K562 (cell line): ENCODE results near the gene CRB2. TPM values are rescaled to one million over a fixed set of nuclear protein-coding genes. Genes with fewer than 3 reads are reported as not detected.

ENCODE experiments used
- CTCF ChIP-seq, 3 experiments: IDR thresholded peaks in 2 of 3; conservative IDR thresholded peaks in 1 of 3; 2 replicates each; pipeline ENCODE4 v1.5.1; 2011 to 2012; ENCODE audit warnings: low read length in 3 of 3, mild to moderate bottlenecking in 3 of 3, control low read depth in 2 of 3, improper control_type of control experiment in 1 of 3, inconsistent platforms in 1 of 3, low read depth in 1 of 3, mixed read lengths in 1 of 3, moderate library complexity in 1 of 3; ENCODE audit not compliant: insufficient read depth in 2 of 3
- FOXM1 ChIP-seq, 2 experiments: fragments of 450-650 bp in 1 of 2; sonication (generic) in 1 of 2; formaldehyde crosslinking in 1 of 2; IDR thresholded peaks; 2 replicates each; pipeline versions ENCODE4 v1.6.1 to v1.9.0; 2017 to 2022; ENCODE audit warnings: low read depth in 2 of 2, mild to moderate bottlenecking in 2 of 2, missing genetic modification reagents in 1 of 2, moderate library complexity in 1 of 2
- GABPA ChIP-seq: fragments of 200-800 bp; sonication (Bioruptor generic); conservative IDR thresholded peaks from 2 replicates; pipeline ENCODE4 v1.6.1; 2016; ENCODE audit warnings: low read depth, missing genetic modification characterization, missing compliant biosample characterization
- GTF2A2 ChIP-seq: IDR thresholded peaks from 2 replicates; pipeline ENCODE4 v1.6.1; 2016; ENCODE audit warnings: mild to moderate bottlenecking, missing genetic modification characterization, missing compliant biosample characterization
- HCFC1 ChIP-seq: IDR thresholded peaks from 2 replicates; pipeline ENCODE4 v1.6.1; 2012; ENCODE audit warnings: low read depth, low read length, improper control_type of control experiment
- MBD1 ChIP-seq: fragments of 250-450 bp; sonication (Bioruptor Pico); IDR thresholded peaks from 2 replicates; pipeline ENCODE4 v1.8.0; 2022; ENCODE audit warnings: inconsistent platforms
- MYNN ChIP-seq, 2 experiments: sonication (generic); formaldehyde crosslinking in 1 of 2; IDR thresholded peaks; 2 replicates each; pipeline versions ENCODE4 v1.5.0 to v1.6.1; 2016 to 2020; ENCODE audit warnings: antibody characterized with exemption in 1 of 2, missing genetic modification reagents in 1 of 2
- NCOA2 ChIP-seq, 2 experiments: fragments of 450-650 bp; IDR thresholded peaks; 2 replicates each; pipeline ENCODE4 v1.6.1; 2018; ENCODE audit warnings: mild to moderate bottlenecking in 2 of 2, moderate library complexity in 1 of 2; ENCODE audit not compliant: partially characterized antibody in 2 of 2
- NCOA4 ChIP-seq: fragments of 450-650 bp; IDR thresholded peaks from 2 replicates; pipeline ENCODE4 v1.6.1; 2018; ENCODE audit warnings: mild to moderate bottlenecking; ENCODE audit not compliant: partially characterized antibody
- NR4A1 ChIP-seq, 2 experiments: fragments of 250-450 bp in 1 of 2; fragments of 450-650 bp in 1 of 2; sonication (Bioruptor Pico) in 1 of 2; IDR thresholded peaks; 2 replicates each; pipeline versions ENCODE4 v1.4.0 to v1.6.1; 2016 to 2020; ENCODE audit warnings: mild to moderate bottlenecking in 2 of 2, missing compliant biosample characterization in 1 of 2, missing genetic modification characterization in 1 of 2, moderate library complexity in 1 of 2
- NRF1 ChIP-seq, 2 experiments: fragments of 450-650 bp; IDR thresholded peaks in 1 of 2; conservative IDR thresholded peaks in 1 of 2; 2 replicates each; pipeline ENCODE4 v1.6.1; 2014; ENCODE audit warnings: mild to moderate bottlenecking in 2 of 2
- PATZ1 ChIP-seq: fragments of 250-450 bp; sonication (Bioruptor Pico); IDR thresholded peaks from 2 replicates; pipeline ENCODE4 v1.5.0; 2020; ENCODE audit warnings: mild to moderate bottlenecking, borderline replicate concordance
- SLC30A9 ChIP-seq: fragments of 250-450 bp; sonication (Bioruptor Pico); IDR thresholded peaks from 2 replicates; pipeline ENCODE4 v1.8.0; 2022; ENCODE audit warnings: mild to moderate bottlenecking, moderate library complexity
- SMC3 ChIP-seq: conservative IDR thresholded peaks from 2 replicates; pipeline ENCODE4 v1.6.1; 2011; ENCODE audit warnings: low read depth, low read length, improper control_type of control experiment; ENCODE audit not compliant: insufficient read depth
- SREBF1 ChIP-seq: fragments of 150-350 bp; IDR thresholded peaks from 2 replicates; pipeline ENCODE4 v1.6.1; 2014; ENCODE audit warnings: antibody characterized with exemption, low read depth, low read length, borderline replicate concordance
- TFAM ChIP-seq: fragments of 250-450 bp; sonication (Bioruptor Pico); conservative IDR thresholded peaks from 2 replicates; pipeline ENCODE4 v1.5.0; 2021; ENCODE audit warnings: mild to moderate bottlenecking, moderate library complexity
- ZC3H8 ChIP-seq: fragments of 450-650 bp; IDR thresholded peaks from 2 replicates; pipeline ENCODE4 v1.6.1; 2017
- ZFX ChIP-seq: sonication (generic); formaldehyde crosslinking; IDR thresholded peaks from 2 replicates; pipeline ENCODE4 v1.8.0; 2022; ENCODE audit warnings: mild to moderate bottlenecking, missing genetic modification reagents, moderate library complexity
- ZNF23 ChIP-seq: fragments of 250-450 bp; sonication (Bioruptor Pico); IDR thresholded peaks from 2 replicates; pipeline ENCODE4 v1.4.0; 2020; ENCODE audit warnings: mild to moderate bottlenecking
- ZNF324 ChIP-seq: fragments of 250-450 bp; sonication (Bioruptor Pico); IDR thresholded peaks from 2 replicates; pipeline ENCODE4 v1.4.0; 2020; ENCODE audit warnings: mild to moderate bottlenecking
- ZNF551 ChIP-seq: fragments of 250-450 bp; sonication (Bioruptor Pico); IDR thresholded peaks from 2 replicates; pipeline ENCODE4 v1.5.0; 2021; ENCODE audit warnings: mild to moderate bottlenecking, moderate library complexity
- ZNF561 ChIP-seq: fragments of 450-650 bp; formaldehyde crosslinking; conservative IDR thresholded peaks from 2 replicates; pipeline ENCODE4 v1.4.0; 2020; ENCODE audit warnings: mild to moderate bottlenecking, moderate library complexity
- ZNF764 ChIP-seq: fragments of 250-450 bp; sonication (Bioruptor Pico); IDR thresholded peaks from 2 replicates; pipeline ENCODE4 v1.4.0; 2020; ENCODE audit warnings: low read depth, mild to moderate bottlenecking, moderate library complexity
- polyA plus RNA-seq, 8 experiments: library from polyadenylated mRNA; depleted of rRNA in 4 of 8; stranded (reverse) in 5 of 8; unstranded in 3 of 8; fragments of >200 nt; fragmentation: Nextera tagmentation in 2 of 8; fragmentation: Illumina TruSeq in 1 of 8; extraction: Ambion mirVana in 2 of 8; extraction: Trizol in 1 of 8; gene quantifications; 2 replicates each; pipeline versions ENCODE4 v1.2.1 to v1.2.3, GENCODE V29; 2011 to 2014; ENCODE audit warnings: inconsistent platforms in 1 of 8, missing spikeins in 1 of 8
- total RNA-seq, 7 experiments: library from RNA; depleted of rRNA in 6 of 7; stranded (reverse); fragments of >200 nt in 6 of 7; fragmentation: Illumina TruSeq in 2 of 7; extraction: Trizol in 2 of 7; gene quantifications; 2 replicates each; pipeline versions ENCODE4 v1.2.1 to v1.2.3, GENCODE V29; 2011 to 2021; ENCODE audit warnings: low replicate concordance in 1 of 7

CRB2 gene
- total and polyA plus RNA-seq, 9 of the 15 experiments (the other 6 are each of a cell fraction or from before 2014, with no cell fraction given) = 0.13 to 1.2 (median 0.25) TPM; not detected in 2

GRCh38 chr9:123343443-123344191 lies 12.4 kb upstream of the CRB2 start (continued):
- TF ChIP-seq SMC3 = no peak
- TF ChIP-seq GABPA (tag) = 0 out of 2 replicates have a peak, but pooled peaks have one; percentile 10
- TF ChIP-seq SLC30A9 (CRISPR knock-in tag) = no peak
- no peak for TF ChIP-seq NCOA2 (IDR thresholded peaks at IDR 0.05; ENCODE audit: partially characterized antibody in 2 of 2)
- no peak for TF ChIP-seq GTF2A2 (tag)
- TF ChIP-seq ZNF561 (CRISPR knock-in tag) = no peak
- no peak for TF ChIP-seq SREBF1
- no peak for TF ChIP-seq NCOA4
- TF ChIP-seq NRF1 (conservative IDR thresholded peaks at IDR 0.05 in 1 of 2, IDR thresholded peaks at IDR 0.05 in 1 of 2) = peak; percentile 75 to 78
- TF ChIP-seq FOXM1 (IDR thresholded peaks at IDR 0.05; ENCODE audit: low read depth) = no peak
- TF ChIP-seq FOXM1 (CRISPR knock-in tag; IDR thresholded peaks at IDR 0.05; ENCODE audit: low read depth) = no peak
- no peak for TF ChIP-seq ZNF23 (CRISPR knock-in tag)
- TF ChIP-seq NR4A1 (CRISPR knock-in tag; IDR thresholded peaks at IDR 0.05) = no peak
- no peak for TF ChIP-seq NR4A1 (tag; IDR thresholded peaks at IDR 0.05)
- TF ChIP-seq MYNN (IDR thresholded peaks at IDR 0.05) = no peak
- no peak for TF ChIP-seq MYNN (CRISPR knock-in tag; IDR thresholded peaks at IDR 0.05)
- no peak for TF ChIP-seq TFAM (CRISPR knock-in tag)
- TF ChIP-seq CTCF (IDR thresholded peaks at IDR 0.05 in 2 of 3, conservative IDR thresholded peaks at IDR 0.05 in 1 of 3; ENCODE audit: insufficient read depth in 2 of 3, low read depth in 1 of 3, low read length in 3 of 3) = no peak
- TF ChIP-seq HCFC1 = no peak
- TF ChIP-seq MBD1 (CRISPR knock-in tag) = no peak
- TF ChIP-seq ZFX = no peak
- no peak for TF ChIP-seq PATZ1 (CRISPR knock-in tag)
- TF ChIP-seq ZC3H8 = no peak
- no peak for TF ChIP-seq ZNF551 (CRISPR knock-in tag)
- TF ChIP-seq ZNF764 = no peak
- TF ChIP-seq ZNF324 (CRISPR knock-in tag) = no peak
